HG02943 (cell line): ENCODE data around the gene ZNF300.
"Not testable (repeated sequence)": the region's sequence is repeated elsewhere in the genome, so short reads cannot be mapped to it uniquely, and the experiment has no call there.

ENCODE experiments used
- ATAC-seq: cut with Tn5 transposase; IDR thresholded peaks from one replicate; pipeline ENCODE4 v1.9.1; 2021; ENCODE audit warnings: mild to moderate bottlenecking, low read depth, moderate library complexity; ENCODE audit not compliant: unreplicated experiment

Gene ZNF300

DNA sequence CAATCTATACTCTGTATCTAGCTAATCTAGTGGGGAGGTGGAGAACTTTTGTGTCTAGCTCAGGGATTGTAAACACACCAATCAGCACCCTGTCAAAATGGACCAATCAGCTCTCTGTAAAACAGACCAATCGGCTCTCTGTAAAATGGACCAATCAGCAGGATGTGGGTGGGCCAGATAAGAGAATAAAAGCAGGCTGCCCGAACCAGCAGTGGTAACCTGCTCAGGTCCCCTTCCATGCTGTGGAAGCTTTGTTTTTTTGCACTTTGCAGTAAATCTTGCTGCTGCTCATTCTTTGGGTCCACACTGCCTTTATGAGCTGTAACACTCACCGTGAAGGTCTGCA is 58.5 kb downstream of the ZNF300 start, which contains the start of gene IRGM:
TSS of gene IRGM (plus strand) at position 214 of the 346 bp plus-strand sequence. CDS start 1,603 bp downstream, outside the sequence.
- ATAC-seq = not testable (repeated sequence)

DNA sequence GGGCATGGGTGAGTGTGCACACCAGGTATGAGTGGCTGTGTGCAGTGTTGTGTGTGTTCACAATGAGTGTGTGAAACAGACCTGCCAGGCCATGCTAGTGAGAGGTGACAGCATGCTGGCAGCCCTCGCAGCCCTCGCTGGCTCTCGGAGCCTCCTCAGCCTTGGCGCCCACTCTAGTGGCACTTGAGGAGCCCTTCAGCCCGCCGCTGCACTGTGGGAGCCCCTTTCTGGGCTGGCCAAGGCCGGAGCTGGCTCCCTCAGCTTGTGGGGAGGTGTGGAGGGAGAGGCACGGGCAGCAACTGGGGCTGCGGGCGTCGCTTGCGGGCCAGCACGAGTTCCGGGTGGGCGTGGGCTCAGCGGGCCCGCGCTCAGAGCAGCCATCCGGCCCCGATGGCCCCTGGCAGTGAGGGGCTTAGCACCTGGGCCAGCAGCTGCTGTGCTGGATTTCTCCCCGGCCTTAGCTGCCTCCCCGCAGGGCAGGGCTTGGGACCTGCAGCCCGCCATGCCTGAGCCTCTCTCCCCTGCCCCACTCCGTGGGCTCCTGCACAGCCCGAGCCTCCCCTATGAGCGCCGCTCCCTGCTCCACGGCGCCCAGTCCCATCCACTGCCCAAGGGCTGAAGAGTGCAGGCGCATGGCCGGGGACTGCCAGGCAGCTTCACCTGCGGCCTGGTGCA is 59.5 kb downstream of the ZNF300 start:
- not testable (repeated sequence) for ATAC-seq
